OCI-LY1 (cell line): ENCODE measurements around the gene RNF144A.

Experiments used
- H2AFZ ChIP-seq: fragments of 200-600 bp; sonication (generic), shearing (Covaris generic); 2 replicates; pipeline ENCODE4 v1.6.0; 2014; ENCODE audit warnings: antibody characterized with exemption, mild to moderate bottlenecking, low read length
- H3F3A ChIP-seq: fragments of 200-600 bp; sonication (generic), shearing (Covaris generic); 2 replicates; pipeline ENCODE4 v1.6.0; 2014; ENCODE audit warnings: mild to moderate bottlenecking, antibody characterized with exemption, low read length, moderate library complexity; ENCODE audit not compliant: insufficient read depth
- H3K27ac ChIP-seq: fragments of 200-600 bp; sonication (generic); 2 replicates; pipeline ENCODE4 v1.5.1; 2014; ENCODE audit warnings: low read length, mixed run types, mild to moderate bottlenecking, low read depth; ENCODE audit not compliant: poor library complexity, severe bottlenecking
- H3K27me3 ChIP-seq: fragments of 200-600 bp; sonication (generic); 2 replicates; pipeline ENCODE4 v1.6.0; 2014; ENCODE audit warnings: antibody characterized with exemption, mild to moderate bottlenecking, low read length, moderate library complexity; ENCODE audit not compliant: insufficient read depth
- H3K36me3 ChIP-seq: fragments of 200-600 bp; sonication (generic); 2 replicates; pipeline ENCODE4 v1.6.1; 2014; ENCODE audit warnings: mild to moderate bottlenecking, antibody characterized with exemption, low read length, moderate library complexity, mixed read lengths; ENCODE audit not compliant: insufficient read depth
- H3K4me1 ChIP-seq: fragments of 200-600 bp; sonication (generic); 2 replicates; pipeline ENCODE4 v1.5.1; 2014; ENCODE audit warnings: mild to moderate bottlenecking, low read length, moderate library complexity; ENCODE audit not compliant: insufficient read depth, severe bottlenecking
- H3K4me2 ChIP-seq: fragments of 200-600 bp; sonication (generic), shearing (Covaris generic); 2 replicates; pipeline ENCODE4 v1.6.1; 2014; ENCODE audit warnings: low read length
- H3K4me3 ChIP-seq: fragments of 200-600 bp; sonication (generic); 2 replicates; pipeline ENCODE4 v1.5.1; 2014; ENCODE audit warnings: low read length, low read depth, mild to moderate bottlenecking, mixed read lengths; ENCODE audit not compliant: poor library complexity, severe bottlenecking
- H3K79me2 ChIP-seq: fragments of 200-600 bp; shearing (Covaris generic); 2 replicates; pipeline ENCODE4 v1.6.1; 2016; ENCODE audit warnings: mixed run types, low read length, mixed read lengths; ENCODE audit not compliant: insufficient read depth
- H3K9ac ChIP-seq: fragments of 200-600 bp; sonication (generic), shearing (Covaris generic); 2 replicates; pipeline ENCODE4 v1.6.1; 2014; ENCODE audit warnings: mild to moderate bottlenecking, low read length, mixed read lengths
- H3K9me2 ChIP-seq: fragments of 200-600 bp; sonication (generic), shearing (Covaris generic); 2 replicates; pipeline ENCODE4 v1.6.1; 2014; ENCODE audit warnings: low read depth, mild to moderate bottlenecking, low read length, mixed read lengths
- H3K9me3 ChIP-seq: fragments of 200-600 bp; shearing (Covaris generic); 2 replicates; pipeline ENCODE4 v1.6.1; 2014; ENCODE audit warnings: low read length, mixed read lengths
- H4K20me1 ChIP-seq: fragments of 200-600 bp; sonication (generic), shearing (Covaris generic); 2 replicates; pipeline ENCODE4 v1.6.0; 2016; ENCODE audit warnings: mild to moderate bottlenecking, low read length; ENCODE audit not compliant: insufficient read depth
- CTCF ChIP-seq: fragments of 200-600 bp; sonication (generic), shearing (Covaris generic); IDR thresholded peaks from 2 replicates; pipeline ENCODE4 v1.5.1; 2017; ENCODE audit warnings: mild to moderate bottlenecking, antibody characterized with exemption, low read length, moderate library complexity, mixed read lengths
- EZH2 ChIP-seq: fragments of 200-600 bp; sonication (generic), shearing (Covaris generic); IDR thresholded peaks from 2 replicates; pipeline ENCODE4 v1.8.0; 2017; ENCODE audit warnings: borderline replicate concordance, mixed run types, mild to moderate bottlenecking, antibody characterized with exemption, low read length, moderate library complexity, mixed read lengths

RNF144A gene

GRCh38 chr2:6915399-6915798 is 1.8 kb upstream of the RNF144A start:
- H3K27ac ChIP-seq = no peak overlapping the region
- H3K36me3 ChIP-seq = no peaks in the 10 kb centered on the region

DNA sequence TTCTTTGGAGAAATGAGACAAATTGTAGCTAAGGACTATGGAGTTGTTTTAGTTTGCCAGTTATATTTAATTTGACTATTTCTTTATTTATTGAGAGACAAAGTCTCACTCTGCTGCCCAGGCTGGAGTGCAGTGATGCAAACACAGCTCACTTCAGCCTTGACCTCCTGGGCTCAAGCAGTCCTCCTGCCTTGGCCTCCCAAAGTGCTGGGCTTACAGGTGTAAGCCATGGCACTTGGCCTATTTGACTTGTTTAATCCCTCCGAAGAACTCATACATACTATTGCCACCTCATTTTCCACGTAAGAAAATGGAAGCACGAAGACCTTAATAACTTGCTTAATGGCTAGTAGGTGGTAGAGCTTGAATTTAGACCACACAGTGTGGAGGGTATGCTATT is 988 bp upstream of the RNF144A start:
- Histone ChIP-seq H3K36me3 (no peaks in the 10 kb centered on the region), H3K79me2 (no peaks in the 10 kb centered on the region)

More at GRCh38 chr2:6915399-6915798, 1.8 kb upstream of the RNF144A start:
- Histone ChIP-seq H3K4me3 (no peak overlapping the region), H3K9me2 (no peaks in the 10 kb centered on the region), H3F3A (no peaks in the 10 kb centered on the region), H3K4me2 (no peak overlapping the region), H3K79me2 (no peaks in the 10 kb centered on the region), H3K9me3 (no peaks in the 10 kb centered on the region), H3K4me1 (no peaks in the 10 kb centered on the region), H3K9ac (no peak overlapping the region), H3K27me3 (no peaks in the 10 kb centered on the region; the same call in 1 of the 2 replicates), H4K20me1 (no peaks in the 10 kb centered on the region), H2AFZ (no peak overlapping the region)
- TF ChIP-seq CTCF (no peak), EZH2 (no peak)

GRCh38 chr2:6916736-6917070 is 509 bp upstream of the RNF144A start:
- H4K20me1 ChIP-seq = no peaks in the 10 kb centered on the region
- no peaks in the 10 kb centered on the region for H3K9me3 ChIP-seq
- H3K36me3 ChIP-seq = no peaks in the 10 kb centered on the region
- no peaks in the 10 kb centered on the region for H3K79me2 ChIP-seq
- peak overlapping the region; percentile 41 for H3K4me3 ChIP-seq
- peak overlapping the region; percentile 48; the same call in 1 of the 2 replicates for H3K4me2 ChIP-seq
- TF ChIP-seq EZH2 (no peak), CTCF (no peak)
- H2AFZ ChIP-seq = no peak overlapping the region
- H3K4me1 ChIP-seq = no peaks in the 10 kb centered on the region
- H3K9me2 ChIP-seq = no peaks in the 10 kb centered on the region
- no peaks in the 10 kb centered on the region for H3K27me3 ChIP-seq
- H3K9ac ChIP-seq = no peak overlapping the region; the same call in 1 of the 2 replicates
- no peaks in the 10 kb centered on the region for H3F3A ChIP-seq
- H3K27ac ChIP-seq = no peak overlapping the region

More for the DNA sequence above, 988 bp upstream of the RNF144A start:
- H4K20me1 ChIP-seq = no peaks in the 10 kb centered on the region
- no peaks in the 10 kb centered on the region; the same call in 1 of the 2 replicates for H3K27me3 ChIP-seq
- no peak overlapping the region for H2AFZ ChIP-seq
- H3K4me3 ChIP-seq = no peak overlapping the region
- no peak overlapping the region for H3K9ac ChIP-seq
- H3K4me1 ChIP-seq = no peaks in the 10 kb centered on the region
- H3K4me2 ChIP-seq = no peak overlapping the region
- no peaks in the 10 kb centered on the region for H3K9me2 ChIP-seq
- H3K27ac ChIP-seq = no peak overlapping the region
- H3F3A ChIP-seq = no peaks in the 10 kb centered on the region
- H3K9me3 ChIP-seq = no peaks in the 10 kb centered on the region
- TF ChIP-seq CTCF = no peak
- no peak for TF ChIP-seq EZH2
